ENCODE measurements around the gene IGFBP6. TPM values are rescaled to one million over a fixed set of nuclear protein-coding genes. Genes with fewer than 3 reads are reported as not detected.
"Not testable (repeated sequence)": the region's sequence is repeated elsewhere in the genome, so short reads cannot be mapped to it uniquely, and the experiment has no call there.

Gene IGFBP6
- total RNA-seq, 1 donor from 2014 or later, result 81.6 TPM

GRCh38 chr12:53086361-53086760, 11.1 kb upstream of the IGFBP6 start:
- H3K4me3 ChIP-seq (ENCODE audit: low read depth, low read length), result no peak overlapping the region
- no peak for FAIRE-seq
- no peaks in the 10 kb centered on the region for H3K36me3 ChIP-seq (ENCODE audit: control insufficient read depth, insufficient read depth, low read length)
- H3K27me3 ChIP-seq (ENCODE audit: control insufficient read depth, insufficient read depth, low read length), result no peaks in the 10 kb centered on the region
- TF ChIP-seq CTCF (IDR thresholded peaks at IDR 0.05; ENCODE audit: insufficient read depth, low read length, severe bottlenecking), result no peak
- DNase-seq (ENCODE audit: low read depth), result no peak

- H3K27me3 ChIP-seq (ENCODE audit: control insufficient read depth, insufficient read depth, low read length), result no peaks in the 10 kb centered on the region
- no peak for FAIRE-seq
- TF ChIP-seq CTCF (IDR thresholded peaks at IDR 0.05; ENCODE audit: insufficient read depth, low read length, severe bottlenecking), result no peak
- H3K36me3 ChIP-seq (ENCODE audit: control insufficient read depth, insufficient read depth, low read length), result no peaks in the 10 kb centered on the region
- no peak overlapping the region for H3K4me3 ChIP-seq (ENCODE audit: low read depth, low read length)
- no peak for DNase-seq (ENCODE audit: low read depth)
These were observed 7.4 kb upstream of the IGFBP6 start for GRCh38 chr12:53090105-53090504.

- no peak for FAIRE-seq
- H3K4me3 ChIP-seq (ENCODE audit: low read depth, low read length), result no peak overlapping the region
- TF ChIP-seq CTCF (IDR thresholded peaks at IDR 0.05; ENCODE audit: insufficient read depth, low read length, severe bottlenecking), result no peak
These were observed 6.9 kb upstream of the IGFBP6 start for GRCh38 chr12:53090554-53090953.

GRCh38 chr12:53091756-53092155, 5.7 kb upstream of the IGFBP6 start:
- FAIRE-seq, result no peak
- H3K4me3 ChIP-seq (ENCODE audit: low read depth, low read length), result no peak overlapping the region
- H3K36me3 ChIP-seq (ENCODE audit: control insufficient read depth, insufficient read depth, low read length), result no peaks in the 10 kb centered on the region
- TF ChIP-seq CTCF (IDR thresholded peaks at IDR 0.05; ENCODE audit: insufficient read depth, low read length, severe bottlenecking), result no peak
- H3K27me3 ChIP-seq (ENCODE audit: control insufficient read depth, insufficient read depth, low read length), result no peaks in the 10 kb centered on the region
- DNase-seq (ENCODE audit: low read depth), result no peak

More at GRCh38 chr12:53090554-53090953, 6.9 kb upstream of the IGFBP6 start:
- no peaks in the 10 kb centered on the region for H3K27me3 ChIP-seq (ENCODE audit: control insufficient read depth, insufficient read depth, low read length)
- no peak for DNase-seq (ENCODE audit: low read depth)
- no peaks in the 10 kb centered on the region for H3K36me3 ChIP-seq (ENCODE audit: control insufficient read depth, insufficient read depth, low read length)

- Histone ChIP-seq H3K27me3 (ENCODE audit: control insufficient read depth, insufficient read depth, low read length) (no peaks in the 10 kb centered on the region), H3K36me3 (ENCODE audit: control insufficient read depth, insufficient read depth, low read length) (no peaks in the 10 kb centered on the region), H3K4me3 (ENCODE audit: low read depth, low read length) (no peak overlapping the region)
- DNase-seq (ENCODE audit: low read depth) (no peak), FAIRE-seq (no peak)
- no peak for TF ChIP-seq CTCF (IDR thresholded peaks at IDR 0.05; ENCODE audit: insufficient read depth, low read length, severe bottlenecking)
These were observed 3.6 kb upstream of the IGFBP6 start for GRCh38 chr12:53093777-53094393.

- FAIRE-seq, result no peak
- TF ChIP-seq CTCF (IDR thresholded peaks at IDR 0.05; ENCODE audit: insufficient read depth, low read length, severe bottlenecking), result no peak
- no peaks in the 10 kb centered on the region for H3K27me3 ChIP-seq (ENCODE audit: control insufficient read depth, insufficient read depth, low read length)
- no peak for DNase-seq (ENCODE audit: low read depth)
- no peak overlapping the region for H3K4me3 ChIP-seq (ENCODE audit: low read depth, low read length)
- no peaks in the 10 kb centered on the region for H3K36me3 ChIP-seq (ENCODE audit: control insufficient read depth, insufficient read depth, low read length)
These were observed 3.1 kb upstream of the IGFBP6 start for GRCh38 chr12:53094394-53094787.

- H3K36me3 ChIP-seq (ENCODE audit: control insufficient read depth, insufficient read depth, low read length); H3K4me3 ChIP-seq (ENCODE audit: low read depth, low read length); H3K27me3 ChIP-seq (ENCODE audit: control insufficient read depth, insufficient read depth, low read length); FAIRE-seq: not testable (repeated sequence)
- peak; percentile 23 for DNase-seq (ENCODE audit: low read depth)
These were observed 2.5 kb upstream of the IGFBP6 start for GRCh38 chr12:53094796-53095595.

GRCh38 chr12:53095596-53095895, 1.9 kb upstream of the IGFBP6 start:
- H3K4me3 ChIP-seq (ENCODE audit: low read depth, low read length); FAIRE-seq; DNase-seq (ENCODE audit: low read depth); H3K36me3 ChIP-seq (ENCODE audit: control insufficient read depth, insufficient read depth, low read length); H3K27me3 ChIP-seq (ENCODE audit: control insufficient read depth, insufficient read depth, low read length): not testable (repeated sequence)

Data from bronchial epithelial cell (primary cell).